ENCODE data around the gene CPSF7.

The CPSF7 gene

DNA sequence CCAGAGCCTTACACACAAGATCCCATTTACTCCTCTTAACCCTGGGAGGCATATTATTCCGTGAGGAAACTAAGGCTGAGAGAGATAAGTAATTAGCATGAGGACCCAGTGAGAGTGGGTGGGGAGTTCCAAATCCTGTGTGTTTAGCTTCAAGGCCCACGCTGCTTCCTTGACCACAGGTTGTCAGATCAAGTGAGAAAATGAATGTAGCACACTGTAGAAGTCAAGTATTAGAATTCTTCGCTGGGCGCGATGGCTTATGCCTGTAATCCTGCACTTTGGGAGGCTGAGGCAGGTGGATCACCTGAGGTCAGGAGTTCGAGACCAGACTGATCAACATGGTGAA, 71.9 kb downstream of the CPSF7 start:
- in situ Hi-C loops (cut with HindIII; ENCODE audit: low sequenced_read_pairs): no loop called here

DNA sequence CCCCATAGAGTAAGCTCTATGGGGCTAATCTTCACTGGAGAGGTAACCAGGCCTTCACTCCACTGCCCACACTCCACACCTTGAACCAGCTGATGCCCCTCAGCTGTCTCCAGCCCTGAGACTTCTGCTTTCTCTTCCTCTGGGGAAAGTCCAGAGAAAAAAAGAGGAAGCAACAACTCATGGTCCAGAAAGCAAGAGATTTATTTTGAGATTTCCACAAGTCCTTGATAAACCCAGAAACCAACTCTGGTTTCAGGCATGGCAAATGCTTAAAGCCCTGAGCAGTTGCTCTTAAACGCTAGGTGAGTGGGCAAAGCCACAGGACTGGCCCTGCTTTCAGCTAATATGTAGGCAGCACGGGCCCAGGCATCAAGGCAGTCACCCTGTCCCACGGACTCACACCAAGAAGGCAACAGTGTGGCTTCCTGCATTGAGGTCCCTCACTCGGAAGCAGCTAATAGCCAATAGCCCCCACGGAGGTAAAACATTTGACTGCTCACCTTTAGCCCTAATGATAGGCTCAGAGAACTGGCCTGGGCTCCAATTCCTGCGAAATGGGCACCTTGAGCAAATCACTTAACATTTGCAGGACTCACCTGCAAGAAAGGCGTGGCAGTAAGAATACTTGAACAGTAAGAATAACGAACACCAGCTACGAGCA, 72.4 kb downstream of the CPSF7 start:
- in situ Hi-C loops (cut with HindIII; ENCODE audit: low sequenced_read_pairs): no loop called here

DNA sequence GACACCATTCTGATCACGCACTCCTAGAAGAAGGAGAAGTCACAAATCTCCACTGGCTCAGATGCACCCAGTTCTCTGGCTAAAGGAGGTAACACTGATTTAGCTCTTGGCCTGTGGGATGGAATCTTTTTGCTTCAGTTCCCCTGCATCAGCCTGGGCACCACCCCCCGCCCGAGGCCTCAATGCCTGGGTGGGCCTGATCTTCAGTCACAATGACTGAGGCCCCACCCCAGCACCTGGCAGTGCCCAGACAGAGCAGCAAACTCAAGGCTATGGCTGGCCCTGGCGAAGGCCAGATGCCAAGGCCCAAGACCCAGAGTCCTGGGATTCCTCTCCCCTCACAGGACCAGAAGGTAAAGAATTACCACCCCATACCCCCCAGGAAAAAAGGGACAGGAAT, 73.1 kb downstream of the CPSF7 start:
- in situ Hi-C loops (cut with HindIII; ENCODE audit: low sequenced_read_pairs): no loop called here

DNA sequence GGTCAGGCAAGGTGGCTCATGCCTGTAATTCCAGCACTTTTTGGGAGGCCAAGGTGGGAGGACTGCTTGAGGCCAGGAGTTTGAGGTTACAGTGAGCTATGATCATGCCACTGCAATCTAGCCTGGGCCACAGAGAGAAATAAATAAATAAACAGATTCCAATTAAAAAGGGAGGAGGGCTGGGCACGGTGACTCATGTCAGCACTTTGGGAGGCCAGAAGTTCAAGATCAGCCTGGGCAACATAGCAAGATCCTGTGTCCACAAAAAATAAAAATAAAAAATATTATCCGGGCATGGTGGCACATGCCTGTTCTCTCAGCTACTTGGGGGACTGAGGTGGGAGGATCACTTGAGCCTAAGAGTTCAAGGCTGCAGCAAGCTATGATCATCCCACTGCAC, 75.6 kb downstream of the CPSF7 start:
- in situ Hi-C loops (cut with HindIII; ENCODE audit: low sequenced_read_pairs): no loop called here

DNA sequence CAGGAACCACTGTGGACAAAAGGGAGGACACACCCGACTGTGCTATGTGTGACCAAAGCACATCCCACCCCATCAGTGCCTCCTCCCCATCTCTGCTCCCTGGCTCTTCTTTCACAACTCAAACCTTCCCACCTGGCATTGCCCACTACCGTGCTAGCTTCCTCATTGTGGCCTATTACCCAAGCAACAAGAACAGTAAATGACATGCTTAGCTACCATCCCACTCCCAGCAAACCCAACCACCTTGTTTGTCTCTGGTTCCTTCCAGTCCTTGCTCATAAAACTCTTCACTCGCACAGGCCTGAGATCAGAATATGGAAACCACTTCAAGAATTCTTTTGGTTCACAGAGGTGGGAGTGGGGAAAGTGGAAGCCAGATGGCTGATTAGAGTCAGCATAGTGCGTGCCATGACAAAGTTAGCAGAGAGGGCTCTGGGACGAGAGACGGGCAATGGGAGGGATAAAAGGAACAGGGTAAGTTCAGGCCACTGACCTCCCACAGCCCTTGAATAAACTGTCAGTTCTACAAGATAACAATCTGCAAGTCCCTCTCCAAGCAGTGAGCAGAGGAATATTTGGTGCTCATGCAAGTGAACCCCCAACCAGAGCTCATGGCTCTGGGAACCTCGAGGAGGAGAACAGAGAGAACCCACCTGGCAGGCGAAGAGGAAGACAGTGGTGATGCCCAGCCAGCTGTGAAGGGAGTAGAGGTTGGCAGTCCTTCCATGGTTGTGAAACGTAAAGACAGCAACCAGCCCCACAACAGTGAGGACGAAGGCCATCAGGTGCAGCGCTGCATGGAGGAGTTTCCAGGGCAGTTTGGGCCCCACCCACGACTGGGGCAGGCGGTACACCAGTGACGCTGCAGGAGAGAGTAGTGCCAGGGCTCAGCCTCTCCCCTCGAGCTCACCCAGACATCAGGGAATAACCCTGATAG, 76.4 kb downstream of the CPSF7 start:
- in situ Hi-C loops (cut with HindIII; ENCODE audit: low sequenced_read_pairs): no loop called here

Data from DLD1 (cell line).